ENCODE measurements around the gene ATP11A.

- TF ChIP-seq, protein P1, sequence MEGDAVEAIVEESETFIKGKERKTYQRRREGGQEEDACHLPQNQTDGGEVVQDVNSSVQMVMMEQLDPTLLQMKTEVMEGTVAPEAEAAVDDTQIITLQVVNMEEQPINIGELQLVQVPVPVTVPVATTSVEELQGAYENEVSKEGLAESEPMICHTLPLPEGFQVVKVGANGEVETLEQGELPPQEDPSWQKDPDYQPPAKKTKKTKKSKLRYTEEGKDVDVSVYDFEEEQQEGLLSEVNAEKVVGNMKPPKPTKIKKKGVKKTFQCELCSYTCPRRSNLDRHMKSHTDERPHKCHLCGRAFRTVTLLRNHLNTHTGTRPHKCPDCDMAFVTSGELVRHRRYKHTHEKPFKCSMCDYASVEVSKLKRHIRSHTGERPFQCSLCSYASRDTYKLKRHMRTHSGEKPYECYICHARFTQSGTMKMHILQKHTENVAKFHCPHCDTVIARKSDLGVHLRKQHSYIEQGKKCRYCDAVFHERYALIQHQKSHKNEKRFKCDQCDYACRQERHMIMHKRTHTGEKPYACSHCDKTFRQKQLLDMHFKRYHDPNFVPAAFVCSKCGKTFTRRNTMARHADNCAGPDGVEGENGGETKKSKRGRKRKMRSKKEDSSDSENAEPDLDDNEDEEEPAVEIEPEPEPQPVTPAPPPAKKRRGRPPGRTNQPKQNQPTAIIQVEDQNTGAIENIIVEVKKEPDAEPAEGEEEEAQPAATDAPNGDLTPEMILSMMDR (IDR thresholded peaks at IDR 0.05; ENCODE audit: extremely low read depth in 1 of 2, insufficient read depth in 1 of 2, low read depth in 1 of 2, low read length in 2 of 2): no peak
- TF ChIP-seq POLR2A (IDR thresholded peaks at IDR 0.05; ENCODE audit: low read depth, low read length) (no peak), EZH2 (IDR thresholded peaks at IDR 0.05; ENCODE audit: borderline replicate concordance, low read depth, low read length, severe bottlenecking) (no peak), POLR2AphosphoS5 (IDR thresholded peaks at IDR 0.05; ENCODE audit: insufficient read depth, low read depth, low read length) (no peak), MAX (IDR thresholded peaks at IDR 0.05; ENCODE audit: insufficient read depth, insufficient read length) (no peak), MYC (IDR thresholded peaks at IDR 0.05; ENCODE audit: low read depth, low read length) (no peak), JUN (IDR thresholded peaks at IDR 0.05; ENCODE audit: borderline replicate concordance, insufficient read depth, insufficient read length, low read depth) (no peak)
Observed at GRCh38 chr13:112871742-112872141, 181.9 kb downstream of the ATP11A start.

Measured in endothelial cell of umbilical vein (primary cell).